ENCODE results near the gene ZNF438. TPM values are rescaled to one million over a fixed set of nuclear protein-coding genes. Genes with fewer than 3 reads are reported as not detected.
"Not testable (repeated sequence)": the region's sequence is repeated elsewhere in the genome, so short reads cannot be mapped to it uniquely, and the experiment has no call there.

The ZNF438 gene
- total and polyA plus RNA-seq, 7 experiments from 2014 or later: 3.9 to 9.4 (median 4.2) TPM

GRCh38 chr10:31064348-31064747, 32.7 kb upstream of the ZNF438 start:
- Histone ChIP-seq H3K27ac (ENCODE audit: low read depth, low read length) (no peak overlapping the region), H3K9me3 (ENCODE audit: control insufficient read depth in 2 of 3, low read length in 3 of 3) (no peaks in the 10 kb centered on the region), H3K4me3 (ENCODE audit: low read length) (no peak overlapping the region), H3K27me3 (ENCODE audit: control insufficient read depth in 2 of 2, insufficient read depth in 2 of 2, low read length in 2 of 2) (peaks cover 0 to 4% of the 10 kb centered on the region in 2 donors), H3K36me3 (ENCODE audit: control insufficient read depth in 2 of 3, insufficient read depth in 3 of 3, low read length in 3 of 3) (no peaks in the 10 kb centered on the region), H3K4me1 (ENCODE audit: control insufficient read depth in 2 of 2, insufficient read depth in 2 of 2, low read length in 2 of 2) (no peaks in the 10 kb centered on the region)
- ATAC-seq: no peak
- H3K27me3 Mint-ChIP-seq: peaks cover 4 to 23% (median 17%) of the 10 kb centered on the region in 5 donors
- H3K4me1 Mint-ChIP-seq: no peaks in the 10 kb centered on the region
- CTCF ChIA-PET: no interaction called here
- no peak for DNase-seq
- no peak overlapping the region for H3K4me3 Mint-ChIP-seq
- no peaks in the 10 kb centered on the region for H3K36me3 Mint-ChIP-seq
- intact Hi-C loops (cut with micrococcal nuclease): no loop called here
- no peak overlapping the region for H3K27ac Mint-ChIP-seq
- POLR2A ChIA-PET: no interaction called here
- peaks cover 0 to 3% (median 0%) of the 10 kb centered on the region in 11 donors for H3K9me3 Mint-ChIP-seq

GRCh38 chr10:31063841-31064240, 32.2 kb upstream of the ZNF438 start:
- Histone ChIP-seq H3K4me3 (ENCODE audit: low read length) (no peak overlapping the region), H3K27me3 (ENCODE audit: control insufficient read depth in 2 of 2, insufficient read depth in 2 of 2, low read length in 2 of 2) (peaks cover 0 to 4% of the 10 kb centered on the region in 2 donors), H3K36me3 (ENCODE audit: control insufficient read depth in 2 of 3, insufficient read depth in 3 of 3, low read length in 3 of 3) (no peaks in the 10 kb centered on the region), H3K27ac (ENCODE audit: low read depth, low read length) (no peak overlapping the region), H3K9me3 (ENCODE audit: control insufficient read depth in 2 of 3, low read length in 3 of 3) (no peaks in the 10 kb centered on the region), H3K4me1 (ENCODE audit: control insufficient read depth in 2 of 2, insufficient read depth in 2 of 2, low read length in 2 of 2) (no peaks in the 10 kb centered on the region)
- intact Hi-C loops (cut with micrococcal nuclease): no loop called here
- Mint-ChIP-seq H3K4me1 (no peaks in the 10 kb centered on the region), H3K27ac (no peak overlapping the region), H3K36me3 (no peaks in the 10 kb centered on the region), H3K27me3 (peaks cover 4 to 18% (median 13%) of the 10 kb centered on the region in 5 donors), H3K9me3 (peaks cover 0 to 3% (median 0%) of the 10 kb centered on the region in 11 donors), H3K4me3 (no peak overlapping the region)
- ChIA-PET CTCF (no interaction called here), POLR2A (no interaction called here)
- no peak for ATAC-seq
- DNase-seq: no peak

GRCh38 chr10:31062856-31063255, 31.2 kb upstream of the ZNF438 start:
- H3K4me3 Mint-ChIP-seq: no peak overlapping the region
- Histone ChIP-seq H3K27ac (ENCODE audit: low read depth, low read length) (no peak overlapping the region), H3K27me3 (ENCODE audit: control insufficient read depth in 2 of 2, insufficient read depth in 2 of 2, low read length in 2 of 2) (peaks cover 0 to 4% of the 10 kb centered on the region in 2 donors), H3K36me3 (ENCODE audit: control insufficient read depth in 2 of 3, insufficient read depth in 3 of 3, low read length in 3 of 3) (no peaks in the 10 kb centered on the region), H3K9me3 (ENCODE audit: control insufficient read depth in 2 of 3, low read length in 3 of 3) (no peaks in the 10 kb centered on the region), H3K4me1 (ENCODE audit: control insufficient read depth in 2 of 2, insufficient read depth in 2 of 2, low read length in 2 of 2) (no peaks in the 10 kb centered on the region), H3K4me3 (ENCODE audit: low read length) (no peak overlapping the region)
- DNase-seq (no peak), ATAC-seq (no peak)
- CTCF ChIA-PET: no interaction called here
- POLR2A ChIA-PET: no interaction called here
- intact Hi-C loops (cut with micrococcal nuclease): no loop called here
- H3K9me3 Mint-ChIP-seq: peaks cover 0 to 3% (median 0%) of the 10 kb centered on the region in 11 donors
- no peaks in the 10 kb centered on the region for H3K36me3 Mint-ChIP-seq
- H3K4me1 Mint-ChIP-seq: no peaks in the 10 kb centered on the region
- H3K27me3 Mint-ChIP-seq: peaks cover 4 to 18% (median 10%) of the 10 kb centered on the region in 5 donors
- no peak overlapping the region for H3K27ac Mint-ChIP-seq

GRCh38 chr10:31061941-31062340, 30.3 kb upstream of the ZNF438 start:
- no peaks in the 10 kb centered on the region for H3K36me3 ChIP-seq (ENCODE audit: control insufficient read depth in 2 of 3, insufficient read depth in 3 of 3, low read length in 3 of 3)
- no peak overlapping the region for H3K4me3 Mint-ChIP-seq
- H3K27ac Mint-ChIP-seq: no peak overlapping the region
- H3K27me3 ChIP-seq (ENCODE audit: control insufficient read depth in 2 of 2, insufficient read depth in 2 of 2, low read length in 2 of 2): peaks cover 0 to 4% of the 10 kb centered on the region in 2 donors
- H3K4me1 Mint-ChIP-seq: no peaks in the 10 kb centered on the region
- no peak for DNase-seq
- H3K27ac ChIP-seq (ENCODE audit: low read depth, low read length): no peak overlapping the region
- ChIA-PET CTCF (no interaction called here), POLR2A (no interaction called here)
- no peak for ATAC-seq
- no peaks in the 10 kb centered on the region for H3K9me3 ChIP-seq (ENCODE audit: control insufficient read depth in 2 of 3, low read length in 3 of 3)
- no peak overlapping the region for H3K4me3 ChIP-seq (ENCODE audit: low read length)
- H3K27me3 Mint-ChIP-seq: peaks cover 0 to 17% (median 6%) of the 10 kb centered on the region in 5 donors
- intact Hi-C loops (cut with micrococcal nuclease): no loop called here
- peaks cover 0 to 1% (median 0%) of the 10 kb centered on the region in 11 donors for H3K9me3 Mint-ChIP-seq
- no peaks in the 10 kb centered on the region for H3K4me1 ChIP-seq (ENCODE audit: control insufficient read depth in 2 of 2, insufficient read depth in 2 of 2, low read length in 2 of 2)
- H3K36me3 Mint-ChIP-seq: no peaks in the 10 kb centered on the region

GRCh38 chr10:31058795-31059703, 27.4 kb upstream of the ZNF438 start:
- no peaks in the 10 kb centered on the region for H3K4me1 Mint-ChIP-seq
- H3K36me3 Mint-ChIP-seq: no peaks in the 10 kb centered on the region
- H3K36me3 ChIP-seq (ENCODE audit: control insufficient read depth in 2 of 3, insufficient read depth in 3 of 3, low read length in 3 of 3): no peaks in the 10 kb centered on the region
- H3K27ac Mint-ChIP-seq: no peak overlapping the region
- H3K4me3 Mint-ChIP-seq: no peak overlapping the region
- H3K4me3 ChIP-seq (ENCODE audit: low read length): no peak overlapping the region
- intact Hi-C loops (cut with micrococcal nuclease): no loop called here
- peaks cover 0 to 9% (median 0%) of the 10 kb centered on the region in 5 donors for H3K27me3 Mint-ChIP-seq
- H3K27ac ChIP-seq (ENCODE audit: low read depth, low read length): no peak overlapping the region
- H3K9me3 ChIP-seq (ENCODE audit: control insufficient read depth in 2 of 3, low read length in 3 of 3): no peaks in the 10 kb centered on the region
- DNase-seq: no peak
- H3K27me3 ChIP-seq (ENCODE audit: control insufficient read depth in 2 of 2, insufficient read depth in 2 of 2, low read length in 2 of 2): no peaks in the 10 kb centered on the region
- ATAC-seq: no peak
- peaks cover 0 to 2% (median 0%) of the 10 kb centered on the region in 11 donors for H3K9me3 Mint-ChIP-seq
- no peaks in the 10 kb centered on the region for H3K4me1 ChIP-seq (ENCODE audit: control insufficient read depth in 2 of 2, insufficient read depth in 2 of 2, low read length in 2 of 2)
- POLR2A ChIA-PET: no interaction called here
- CTCF ChIA-PET: no interaction called here

- H3K27ac Mint-ChIP-seq; H3K4me3 ChIP-seq (ENCODE audit: low read length); intact Hi-C loops (cut with micrococcal nuclease); H3K36me3 Mint-ChIP-seq; H3K27ac ChIP-seq (ENCODE audit: low read depth, low read length); CTCF ChIA-PET; POLR2A ChIA-PET; ATAC-seq; H3K27me3 Mint-ChIP-seq; H3K9me3 ChIP-seq (ENCODE audit: control insufficient read depth in 2 of 3, low read length in 3 of 3); H3K27me3 ChIP-seq (ENCODE audit: control insufficient read depth in 2 of 2, insufficient read depth in 2 of 2, low read length in 2 of 2); H3K4me1 Mint-ChIP-seq; H3K36me3 ChIP-seq (ENCODE audit: control insufficient read depth in 2 of 3, insufficient read depth in 3 of 3, low read length in 3 of 3); H3K4me1 ChIP-seq (ENCODE audit: control insufficient read depth in 2 of 2, insufficient read depth in 2 of 2, low read length in 2 of 2); DNase-seq: not testable (repeated sequence)
- H3K9me3 Mint-ChIP-seq: peaks cover 0 to 12% (median 2%) of the 10 kb centered on the region in 11 donors
- H3K4me3 Mint-ChIP-seq: peak overlapping the region in 4 of 10 donors; percentile 27 to 64 (median 38)
These were observed 25.0 kb upstream of the ZNF438 start for GRCh38 chr10:31056678-31057077.

Data from naive thymus-derived CD4-positive, alpha-beta T cell (primary cell).